Measurements from ENCODE around the gene ADGB.

DNA sequence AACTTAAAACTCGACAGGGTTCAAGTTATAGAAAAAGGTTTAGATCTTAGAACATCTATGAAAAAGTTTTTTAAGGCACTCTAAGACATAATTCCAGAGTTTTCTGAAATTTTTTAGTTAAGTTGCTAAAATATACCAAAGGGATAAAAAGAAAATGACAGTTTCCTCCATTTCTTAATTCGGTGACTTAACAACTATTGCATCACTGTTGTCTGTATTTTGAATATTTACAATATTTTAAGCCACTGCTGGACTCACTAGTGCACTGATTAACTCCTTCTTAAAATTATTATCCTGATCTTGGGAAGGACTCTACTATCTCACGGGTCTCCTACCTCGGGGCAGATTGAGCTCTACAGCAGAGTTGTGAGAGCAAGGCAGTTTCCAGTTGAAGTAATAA is 91.0 kb downstream of the ADGB start:
- TF ChIP-seq, protein P1, sequence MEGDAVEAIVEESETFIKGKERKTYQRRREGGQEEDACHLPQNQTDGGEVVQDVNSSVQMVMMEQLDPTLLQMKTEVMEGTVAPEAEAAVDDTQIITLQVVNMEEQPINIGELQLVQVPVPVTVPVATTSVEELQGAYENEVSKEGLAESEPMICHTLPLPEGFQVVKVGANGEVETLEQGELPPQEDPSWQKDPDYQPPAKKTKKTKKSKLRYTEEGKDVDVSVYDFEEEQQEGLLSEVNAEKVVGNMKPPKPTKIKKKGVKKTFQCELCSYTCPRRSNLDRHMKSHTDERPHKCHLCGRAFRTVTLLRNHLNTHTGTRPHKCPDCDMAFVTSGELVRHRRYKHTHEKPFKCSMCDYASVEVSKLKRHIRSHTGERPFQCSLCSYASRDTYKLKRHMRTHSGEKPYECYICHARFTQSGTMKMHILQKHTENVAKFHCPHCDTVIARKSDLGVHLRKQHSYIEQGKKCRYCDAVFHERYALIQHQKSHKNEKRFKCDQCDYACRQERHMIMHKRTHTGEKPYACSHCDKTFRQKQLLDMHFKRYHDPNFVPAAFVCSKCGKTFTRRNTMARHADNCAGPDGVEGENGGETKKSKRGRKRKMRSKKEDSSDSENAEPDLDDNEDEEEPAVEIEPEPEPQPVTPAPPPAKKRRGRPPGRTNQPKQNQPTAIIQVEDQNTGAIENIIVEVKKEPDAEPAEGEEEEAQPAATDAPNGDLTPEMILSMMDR (IDR thresholded peaks at IDR 0.05; ENCODE audit: insufficient read depth, low read length, poor library complexity, severe bottlenecking): no peak
- no peak for TF ChIP-seq EZH2phosphoT487 (conservative IDR thresholded peaks at IDR 0.05; ENCODE audit: low read length)
